OCI-LY7 (cell line): ENCODE data around the gene TRDN. TPM values are rescaled to one million over a fixed set of nuclear protein-coding genes. Genes with fewer than 3 reads are reported as not detected.

ENCODE experiments used
- BruUV-seq: library from RNA; stranded (reverse); fragments of 400-500 nt; replicated peaks from 2 replicates; lab custom pipeline; 2021; lab: Mats Ljungman, UMichigan
- CTCF ChIA-PET: fragments of 300-600 bp; sonication (Branson Sonifier 250); formaldehyde crosslinking; loops from one replicate; lab custom pipeline; 2022; ENCODE audit warnings: antibody characterized with exemption; ENCODE audit not compliant: unreplicated experiment; lab: Charles Lee
- POLR2A ChIA-PET: fragments of 300-600 bp; sonication (Branson Sonifier 250); formaldehyde crosslinking; loops from one replicate; lab custom pipeline; 2022; ENCODE audit warnings: antibody characterized with exemption; lab: Charles Lee
- DNase-seq: peaks from one replicate; pipeline ENCODE4 v3.0.0-alpha.2; 2015; ENCODE audit warnings: low spot score
- H2AFZ ChIP-seq: fragments of 200-600 bp; sonication (generic), shearing (Covaris generic); 2 replicates; pipeline ENCODE4 v1.6.1; 2014; ENCODE audit warnings: mild to moderate bottlenecking, antibody characterized with exemption, low read length, moderate library complexity
- H3K27ac ChIP-seq: fragments of 200-600 bp; sonication (generic); 2 replicates; pipeline ENCODE4 v1.5.1; 2014; ENCODE audit warnings: mixed run types, low read depth, mild to moderate bottlenecking, moderate library complexity, low read length, inconsistent platforms; ENCODE audit not compliant: poor library complexity, severe bottlenecking
- H3K36me3 ChIP-seq: fragments of 200-600 bp; sonication (generic); 2 replicates; pipeline ENCODE4 v1.6.1; 2014; ENCODE audit warnings: mild to moderate bottlenecking, antibody characterized with exemption, low read length, moderate library complexity, mixed read lengths; ENCODE audit not compliant: insufficient read depth
- H3K4me1 ChIP-seq: fragments of 200-600 bp; sonication (generic); 2 replicates; pipeline ENCODE4 v1.5.1; 2014; ENCODE audit warnings: mild to moderate bottlenecking, low read length; ENCODE audit not compliant: insufficient read depth, poor library complexity, severe bottlenecking
- H3K4me2 ChIP-seq: fragments of 200-600 bp; sonication (generic); 2 replicates; pipeline ENCODE4 v1.6.1; 2014; ENCODE audit warnings: mild to moderate bottlenecking, low read length
- H3K4me3 ChIP-seq: fragments of 200-600 bp; sonication (generic); 2 replicates; pipeline ENCODE4 v1.5.1; 2014; ENCODE audit warnings: mild to moderate bottlenecking, low read depth, low read length; ENCODE audit not compliant: poor library complexity, severe bottlenecking
- H3K79me2 ChIP-seq: fragments of 200-600 bp; sonication (generic); 2 replicates; pipeline ENCODE4 v1.6.1; 2016; ENCODE audit warnings: low read depth, mild to moderate bottlenecking, low read length, moderate library complexity, mixed read lengths; ENCODE audit not compliant: insufficient read depth
- H3K9me2 ChIP-seq: fragments of 200-600 bp; sonication (generic); 2 replicates; pipeline ENCODE4 v1.6.1; 2016; ENCODE audit warnings: mild to moderate bottlenecking, low read length, mixed read lengths; ENCODE audit not compliant: insufficient read depth
- H3K9me3 ChIP-seq: fragments of 200-600 bp; sonication (generic); 2 replicates; pipeline ENCODE4 v1.6.1; 2014; ENCODE audit warnings: mild to moderate bottlenecking, mixed run types, low read length, mixed read lengths
- H4K20me1 ChIP-seq: fragments of 200-600 bp; sonication (generic); 2 replicates; pipeline ENCODE4 v1.6.1; 2014; ENCODE audit warnings: mild to moderate bottlenecking, antibody characterized with exemption, low read length, moderate library complexity, mixed read lengths; ENCODE audit not compliant: insufficient read depth
- EZH2phosphoT487 ChIP-seq: fragments of 200-600 bp; sonication (generic); IDR thresholded peaks from 2 replicates; pipeline ENCODE4 v1.6.1; 2018; ENCODE audit warnings: low read depth, borderline replicate concordance, mild to moderate bottlenecking, mixed run types, antibody characterized with exemption, low read length, moderate library complexity, mixed read lengths
- intact Hi-C: fragments of 100-400 bp; cut with micrococcal nuclease; formaldehyde crosslinking; loops from one replicate; pipeline ENCODE4 v1.10.0; 2022; ENCODE audit not compliant: unreplicated experiment
- total RNA-seq, 2 experiments: library from RNA; depleted of rRNA in 1 of 2; stranded (reverse); fragments of >200 nt in 1 of 2; shearing (Covaris generic) in 1 of 2; gene quantifications; 2 replicates each; pipeline ENCODE4 v1.2.3, GENCODE V29; 2014 to 2022
- TF ChIP-seq, protein P1 (sequence below): fragments of 200-600 bp; sonication (generic); conservative IDR thresholded peaks from 2 replicates; pipeline ENCODE4 v1.5.1; 2014; ENCODE audit warnings: mild to moderate bottlenecking, antibody characterized with exemption, low read length, moderate library complexity, mixed read lengths

The TRDN gene
- total RNA-seq, 2 experiments from 2014 or later, result not detected

DNA sequence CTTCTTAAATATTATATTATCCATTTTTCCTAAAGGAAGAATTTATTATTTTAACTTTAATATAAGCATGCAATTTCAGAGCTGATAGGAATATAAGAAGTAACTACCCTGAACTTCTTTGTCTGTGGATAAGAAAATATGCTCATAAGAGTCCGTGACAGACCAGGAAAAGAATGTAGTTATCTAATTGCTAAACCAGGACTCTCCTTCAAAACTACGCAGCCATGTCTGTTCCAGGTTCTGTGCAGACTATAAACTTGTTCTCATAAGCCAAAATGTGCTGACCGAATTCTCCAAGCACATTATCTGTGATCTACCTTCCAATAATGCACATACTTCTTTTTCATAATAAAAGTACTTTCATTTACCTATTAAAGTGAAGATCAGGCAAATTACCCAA, 116.5 kb downstream of the TRDN start:
- no peak overlapping the region for H2AFZ ChIP-seq
- H3K9me3 ChIP-seq, result no peaks in the 10 kb centered on the region
- no peaks in the 10 kb centered on the region for H3K4me1 ChIP-seq
- H3K9me2 ChIP-seq, result no peaks in the 10 kb centered on the region
- no peaks in the 10 kb centered on the region for H4K20me1 ChIP-seq
- no peaks in the 10 kb centered on the region for H3K79me2 ChIP-seq
- no peaks in the 10 kb centered on the region for H3K36me3 ChIP-seq
- BruUV-seq, result no TSS peak
- ChIA-PET CTCF (no interaction called here), POLR2A (interaction anchor here (0.6 kb wide), 2 partner anchors 55 to 767 kb away, joined by 3 to 5 read pairs; no protein-coding TSS in a partner anchor)
- TF ChIP-seq EZH2phosphoT487, result no peak
- TF ChIP-seq, protein P1, sequence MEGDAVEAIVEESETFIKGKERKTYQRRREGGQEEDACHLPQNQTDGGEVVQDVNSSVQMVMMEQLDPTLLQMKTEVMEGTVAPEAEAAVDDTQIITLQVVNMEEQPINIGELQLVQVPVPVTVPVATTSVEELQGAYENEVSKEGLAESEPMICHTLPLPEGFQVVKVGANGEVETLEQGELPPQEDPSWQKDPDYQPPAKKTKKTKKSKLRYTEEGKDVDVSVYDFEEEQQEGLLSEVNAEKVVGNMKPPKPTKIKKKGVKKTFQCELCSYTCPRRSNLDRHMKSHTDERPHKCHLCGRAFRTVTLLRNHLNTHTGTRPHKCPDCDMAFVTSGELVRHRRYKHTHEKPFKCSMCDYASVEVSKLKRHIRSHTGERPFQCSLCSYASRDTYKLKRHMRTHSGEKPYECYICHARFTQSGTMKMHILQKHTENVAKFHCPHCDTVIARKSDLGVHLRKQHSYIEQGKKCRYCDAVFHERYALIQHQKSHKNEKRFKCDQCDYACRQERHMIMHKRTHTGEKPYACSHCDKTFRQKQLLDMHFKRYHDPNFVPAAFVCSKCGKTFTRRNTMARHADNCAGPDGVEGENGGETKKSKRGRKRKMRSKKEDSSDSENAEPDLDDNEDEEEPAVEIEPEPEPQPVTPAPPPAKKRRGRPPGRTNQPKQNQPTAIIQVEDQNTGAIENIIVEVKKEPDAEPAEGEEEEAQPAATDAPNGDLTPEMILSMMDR, result no peak
- H3K27ac ChIP-seq, result no peak overlapping the region
- intact Hi-C loops, result no loop called here
- no peak for DNase-seq
- H3K4me2 ChIP-seq, result no peak overlapping the region
- H3K4me3 ChIP-seq, result no peak overlapping the region

DNA sequence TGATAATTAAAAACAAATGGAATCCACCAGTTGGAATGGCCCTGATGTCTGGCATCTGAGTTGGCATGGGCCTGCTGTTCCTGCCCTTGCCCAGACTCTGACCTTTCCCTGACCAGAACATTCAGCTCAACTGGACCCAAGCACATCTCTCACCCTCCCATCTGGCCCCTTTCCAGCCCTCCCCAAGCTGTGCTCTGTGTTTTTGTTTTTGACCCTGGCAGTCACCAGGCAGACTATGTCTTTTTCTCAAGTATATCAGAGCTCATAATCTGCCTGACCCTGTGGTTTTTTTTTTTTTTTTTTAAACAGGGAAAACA, 117.6 kb downstream of the TRDN start:
- Histone ChIP-seq H2AFZ (no peak overlapping the region), H3K9me2 (no peaks in the 10 kb centered on the region), H3K79me2 (no peaks in the 10 kb centered on the region), H3K4me1 (no peaks in the 10 kb centered on the region), H3K9me3 (no peaks in the 10 kb centered on the region), H3K4me3 (no peak overlapping the region), H3K27ac (no peak overlapping the region), H3K4me2 (no peak overlapping the region), H4K20me1 (no peaks in the 10 kb centered on the region), H3K36me3 (no peaks in the 10 kb centered on the region)
- TF ChIP-seq, protein P1, result no peak
- no peak for TF ChIP-seq EZH2phosphoT487
- ChIA-PET CTCF (no interaction called here), POLR2A (interaction anchor here (0.7 kb wide), 1 partner anchor 113 kb away, joined by 6 read pairs; no protein-coding TSS in a partner anchor)
- no TSS peak for BruUV-seq
- intact Hi-C loops, result no loop called here
- DNase-seq, result no peak

DNA sequence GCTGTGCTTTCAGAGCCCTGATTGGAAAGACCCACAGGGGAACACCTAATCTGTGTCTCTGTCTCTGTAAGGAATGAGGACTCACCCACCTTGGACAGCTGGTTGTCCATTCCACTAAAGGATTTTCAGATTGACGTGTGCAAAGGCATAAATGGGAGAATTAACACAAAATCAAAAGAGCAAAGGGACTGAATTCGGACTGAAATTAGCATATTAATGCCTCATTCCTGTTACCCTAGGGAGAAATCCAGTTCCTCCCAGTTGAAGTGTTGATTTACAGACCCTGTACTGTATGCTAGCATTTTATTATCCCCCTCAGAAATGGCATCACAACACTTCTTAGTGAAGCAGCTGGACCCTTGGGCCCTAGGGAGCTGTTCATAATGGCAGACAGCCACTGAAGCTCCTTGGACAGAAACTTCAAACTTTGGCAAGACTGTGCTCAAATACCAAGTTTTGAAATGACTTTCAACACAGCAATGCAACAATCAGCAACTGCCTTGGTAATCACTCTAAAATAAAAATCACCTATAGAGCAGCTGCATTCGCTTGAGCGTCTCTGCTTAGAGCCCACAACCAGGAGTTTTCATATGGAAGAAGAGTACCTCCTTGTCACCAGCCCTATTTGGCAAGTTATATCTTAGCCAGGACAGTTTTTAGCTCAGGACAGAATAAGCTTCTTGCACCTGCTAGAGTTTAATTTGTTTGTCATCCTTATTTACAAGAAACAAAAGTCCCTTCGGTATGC, 118.1 kb downstream of the TRDN start:
- Histone ChIP-seq H3K4me3 (no peak overlapping the region), H3K4me1 (no peaks in the 10 kb centered on the region), H2AFZ (no peak overlapping the region), H3K79me2 (no peaks in the 10 kb centered on the region), H3K4me2 (no peak overlapping the region), H3K36me3 (no peaks in the 10 kb centered on the region), H3K27ac (no peak overlapping the region), H3K9me3 (no peaks in the 10 kb centered on the region), H3K9me2 (no peaks in the 10 kb centered on the region), H4K20me1 (no peaks in the 10 kb centered on the region)
- ChIA-PET POLR2A (interaction anchor here (0.7 to 0.8 kb wide), 2 partner anchors 11 to 114 kb away, joined by 3 to 6 read pairs; no protein-coding TSS in a partner anchor), CTCF (no interaction called here)
- DNase-seq, result no peak
- TF ChIP-seq, protein P1, result no peak
- TF ChIP-seq EZH2phosphoT487, result no peak
- intact Hi-C loops, result no loop called here
- BruUV-seq, result no TSS peak
